Calu3 (cell line): ENCODE measurements around the gene CHRNA4. TPM values are rescaled to one million over a fixed set of nuclear protein-coding genes. Genes with fewer than 3 reads are reported as not detected.

Experiments used
- BruUV-seq: library from RNA; stranded (reverse); fragments of 400-500 nt; replicated peaks from 2 replicates; lab custom pipeline; 2021; lab: Mats Ljungman, UMichigan
- CTCF ChIA-PET: fragments of 300-600 bp; sonication (Branson Sonifier 250); formaldehyde crosslinking; loops from one replicate; lab custom pipeline; 2022; ENCODE audit warnings: antibody characterized with exemption; lab: Charles Lee
- DNase-seq: peaks from one replicate; pipeline ENCODE4 v3.0.0; 2022
- H3K27ac Mint-ChIP-seq: one replicate; pipeline ENCODE4 v1.8.0; 2022; ENCODE audit warnings: mixed read lengths; ENCODE audit not compliant: unreplicated experiment
- H3K27me3 Mint-ChIP-seq: one replicate; pipeline ENCODE4 v1.8.0; 2022; ENCODE audit warnings: mixed read lengths; ENCODE audit not compliant: unreplicated experiment
- H3K36me3 Mint-ChIP-seq: one replicate; pipeline ENCODE4 v1.8.0; 2022; ENCODE audit warnings: mild to moderate bottlenecking, moderate library complexity, mixed read lengths; ENCODE audit not compliant: insufficient read depth, unreplicated experiment
- H3K4me1 Mint-ChIP-seq: one replicate; pipeline ENCODE4 v1.8.0; 2022; ENCODE audit warnings: mild to moderate bottlenecking, low read depth, mixed read lengths; ENCODE audit not compliant: unreplicated experiment
- H3K4me3 Mint-ChIP-seq: one replicate; pipeline ENCODE4 v1.8.0; 2022; ENCODE audit warnings: mild to moderate bottlenecking, low read depth, moderate library complexity, mixed read lengths; ENCODE audit not compliant: unreplicated experiment
- H3K9me3 Mint-ChIP-seq: one replicate; pipeline ENCODE4 v1.8.0; 2022; ENCODE audit warnings: low read depth, mixed read lengths; ENCODE audit not compliant: unreplicated experiment
- CTCF ChIP-seq: fragments of 200-600 bp; IDR thresholded peaks from one replicate; pipeline ENCODE4 v1.8.0; 2022; ENCODE audit warnings: antibody characterized with exemption; ENCODE audit not compliant: unreplicated experiment
- intact Hi-C: fragments of 100-400 bp; cut with micrococcal nuclease; formaldehyde crosslinking; loops from one replicate; pipeline ENCODE4 v1.10.0; 2022; ENCODE audit not compliant: unreplicated experiment
- total RNA-seq: library from RNA; stranded (reverse); gene quantifications from 2 replicates; pipeline ENCODE4 v1.2.3, GENCODE V29; 2022

Gene CHRNA4
- total RNA-seq, 1 experiment from 2014 or later, result not detected

- intact Hi-C loops, result no loop called here
- H3K4me1 Mint-ChIP-seq, result no peaks in the 10 kb centered on the region
- H3K27me3 Mint-ChIP-seq, result peaks cover 48% of the 10 kb centered on the region
- CTCF ChIA-PET, result no interaction called here
- H3K4me3 Mint-ChIP-seq, result no peak overlapping the region
- DNase-seq, result no peak
- no peak overlapping the region for H3K27ac Mint-ChIP-seq
- H3K36me3 Mint-ChIP-seq, result peaks cover 18% of the 10 kb centered on the region
- peaks cover 4% of the 10 kb centered on the region for H3K9me3 Mint-ChIP-seq
- BruUV-seq, result no TSS peak
- TF ChIP-seq CTCF, result no peak
Measured at GRCh38 chr20:63347081-63347741, 13.9 kb downstream of the CHRNA4 start.

- Mint-ChIP-seq H3K9me3 (peaks cover 4% of the 10 kb centered on the region), H3K4me3 (no peak overlapping the region), H3K27me3 (peaks cover 56% of the 10 kb centered on the region), H3K36me3 (peaks cover 18% of the 10 kb centered on the region), H3K27ac (no peak overlapping the region), H3K4me1 (no peaks in the 10 kb centered on the region)
- DNase-seq, result no peak
- TF ChIP-seq CTCF, result no peak
- intact Hi-C loops, result no loop called here
- no TSS peak for BruUV-seq
- CTCF ChIA-PET, result no interaction called here
Measured at GRCh38 chr20:63346131-63347080, 14.7 kb downstream of the CHRNA4 start.

- intact Hi-C loops, result no loop called here
- no TSS peak for BruUV-seq
- no peaks in the 10 kb centered on the region for H3K4me1 Mint-ChIP-seq
- CTCF ChIA-PET, result interaction anchor here (0.7 kb wide), 1 partner anchor 112 kb away, joined by 3 read pairs; no protein-coding TSS in a partner anchor
- peaks cover 4% of the 10 kb centered on the region for H3K9me3 Mint-ChIP-seq
- H3K27ac Mint-ChIP-seq, result no peak overlapping the region
- H3K4me3 Mint-ChIP-seq, result no peak overlapping the region
- peaks cover 12% of the 10 kb centered on the region for H3K36me3 Mint-ChIP-seq
- no peak for DNase-seq
- peaks cover 65% of the 10 kb centered on the region for H3K27me3 Mint-ChIP-seq
- TF ChIP-seq CTCF, result no peak
Measured at GRCh38 chr20:63345328-63346100, 15.6 kb downstream of the CHRNA4 start.
